Stomach (tissue), 4 donors: ENCODE results near the gene CD28.

ENCODE experiments used
- CTCF ChIP-seq, 7 experiments: fragments of 450-650 bp in 4 of 7; fragments of 200-600 bp in 3 of 7; sonication (generic) in 3 of 7; IDR thresholded peaks; one replicate each; pipeline ENCODE4 v1.5.1; 2016 to 2019; ENCODE audit warnings: antibody characterized with exemption in 7 of 7, control low read depth in 2 of 7, mild to moderate bottlenecking in 1 of 7
- EP300 ChIP-seq: sonication (generic); formaldehyde crosslinking; IDR thresholded peaks from one replicate; pipeline ENCODE4 v1.6.1; 2017; ENCODE audit warnings: antibody characterized with exemption
- POLR2A ChIP-seq, 4 donors: fragments of 450-650 bp; IDR thresholded peaks; one replicate each; pipeline ENCODE4 v1.6.1; 2016; ENCODE audit warnings: antibody characterized with exemption in 4 of 4, control low read depth in 2 of 4, mild to moderate bottlenecking in 1 of 4, moderate library complexity in 1 of 4
- POLR2AphosphoS5 ChIP-seq, 3 donors: sonication (generic); formaldehyde crosslinking; IDR thresholded peaks; one replicate each; pipeline ENCODE4 v1.6.1; 2016; ENCODE audit warnings: antibody characterized with exemption in 3 of 3

- TF ChIP-seq CTCF (IDR thresholded peaks at IDR 0.05), result no peak
- no peak for TF ChIP-seq POLR2A (IDR thresholded peaks at IDR 0.05)
- no peak for TF ChIP-seq POLR2AphosphoS5 (IDR thresholded peaks at IDR 0.05)
- no peak for TF ChIP-seq EP300
Measured at GRCh38 chr2:203704430-203704829, 2.0 kb upstream of the CD28 start.
